ENCODE data around the gene APP.

Gene APP

DNA sequence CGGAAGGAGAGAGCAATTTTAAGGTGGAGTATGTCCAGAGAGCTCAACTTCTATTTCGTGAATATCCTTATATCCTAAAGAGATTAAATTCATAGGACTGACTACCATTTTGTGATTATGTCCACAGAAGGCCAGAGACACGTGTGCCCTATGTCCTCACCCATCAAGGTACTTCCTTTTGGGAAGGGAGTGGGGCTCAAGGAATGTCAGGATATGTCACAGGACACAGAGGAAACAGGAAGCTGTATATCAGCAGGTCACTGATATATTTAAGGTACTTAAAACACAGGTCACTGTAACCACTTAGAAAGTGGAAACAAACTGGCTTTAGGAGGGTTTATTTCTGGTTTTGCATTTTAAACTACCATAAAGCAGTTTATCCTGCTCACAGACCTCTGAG lies 184.6 kb downstream of the APP start:
- no peak for DNase-seq
- peaks cover 22% of the 10 kb centered on the region for H3K36me3 ChIP-seq
- H3K4me1 ChIP-seq: peaks cover 25% of the 10 kb centered on the region; the same call in 1 of the 2 replicates
- no peak overlapping the region for H3K4me3 ChIP-seq (ENCODE audit: low read depth, low read length)
- TF ChIP-seq, protein P1, sequence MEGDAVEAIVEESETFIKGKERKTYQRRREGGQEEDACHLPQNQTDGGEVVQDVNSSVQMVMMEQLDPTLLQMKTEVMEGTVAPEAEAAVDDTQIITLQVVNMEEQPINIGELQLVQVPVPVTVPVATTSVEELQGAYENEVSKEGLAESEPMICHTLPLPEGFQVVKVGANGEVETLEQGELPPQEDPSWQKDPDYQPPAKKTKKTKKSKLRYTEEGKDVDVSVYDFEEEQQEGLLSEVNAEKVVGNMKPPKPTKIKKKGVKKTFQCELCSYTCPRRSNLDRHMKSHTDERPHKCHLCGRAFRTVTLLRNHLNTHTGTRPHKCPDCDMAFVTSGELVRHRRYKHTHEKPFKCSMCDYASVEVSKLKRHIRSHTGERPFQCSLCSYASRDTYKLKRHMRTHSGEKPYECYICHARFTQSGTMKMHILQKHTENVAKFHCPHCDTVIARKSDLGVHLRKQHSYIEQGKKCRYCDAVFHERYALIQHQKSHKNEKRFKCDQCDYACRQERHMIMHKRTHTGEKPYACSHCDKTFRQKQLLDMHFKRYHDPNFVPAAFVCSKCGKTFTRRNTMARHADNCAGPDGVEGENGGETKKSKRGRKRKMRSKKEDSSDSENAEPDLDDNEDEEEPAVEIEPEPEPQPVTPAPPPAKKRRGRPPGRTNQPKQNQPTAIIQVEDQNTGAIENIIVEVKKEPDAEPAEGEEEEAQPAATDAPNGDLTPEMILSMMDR (IDR thresholded peaks at IDR 0.05; ENCODE audit: low read depth, low read length): no peak
- H3K27me3 ChIP-seq: no peaks in the 10 kb centered on the region
- H3K9me3 ChIP-seq: no peaks in the 10 kb centered on the region

DNA sequence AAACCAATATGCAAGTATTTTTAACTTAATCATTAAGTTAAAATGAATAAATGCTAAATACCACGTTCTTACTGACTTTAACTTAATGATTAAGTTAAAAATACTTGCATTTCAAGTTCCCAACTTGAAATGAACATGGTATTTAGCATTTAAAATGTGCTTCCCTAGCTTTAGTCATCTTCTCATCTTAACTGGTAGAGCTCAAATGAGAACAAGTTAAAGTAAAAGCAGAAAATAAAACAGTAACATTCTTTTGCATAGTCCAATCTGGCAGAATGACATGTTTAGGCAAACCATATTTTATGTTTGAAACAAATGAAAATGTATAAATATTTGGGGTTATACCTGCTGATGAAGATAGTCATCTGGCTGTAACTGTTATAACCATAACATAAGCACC lies 186.0 kb downstream of the APP start:
- no peaks in the 10 kb centered on the region for H3K9me3 ChIP-seq
- no peaks in the 10 kb centered on the region for H3K27me3 ChIP-seq
- peaks cover 32% of the 10 kb centered on the region for H3K36me3 ChIP-seq
- no peak for DNase-seq
- no peak overlapping the region for H3K4me3 ChIP-seq (ENCODE audit: low read depth, low read length)
- TF ChIP-seq, protein P1 (IDR thresholded peaks at IDR 0.05; ENCODE audit: low read depth, low read length): no peak
- H3K4me1 ChIP-seq: peaks cover 25% of the 10 kb centered on the region; the same call in 1 of the 2 replicates

DNA sequence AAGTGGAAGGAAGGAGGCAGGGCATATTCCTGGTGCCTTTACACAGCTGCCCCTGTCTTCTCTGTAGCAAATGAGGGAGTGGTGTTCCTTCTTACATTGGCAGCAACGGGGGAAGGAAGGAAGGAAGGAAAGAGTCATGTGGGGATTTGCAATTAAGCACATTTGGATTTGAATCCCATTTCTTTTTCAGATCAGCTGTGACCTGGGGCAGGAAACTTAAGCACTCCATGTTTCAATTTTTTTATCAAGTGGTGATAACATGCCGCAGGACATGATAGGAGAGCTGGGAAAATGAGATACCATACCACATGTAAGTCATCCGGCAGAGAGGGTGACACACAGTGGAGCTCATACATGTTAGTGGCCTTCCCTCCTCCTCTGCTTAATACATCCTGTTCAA lies 186.8 kb downstream of the APP start:
- Histone ChIP-seq H3K4me3 (ENCODE audit: low read depth, low read length) (no peak overlapping the region), H3K4me1 (peaks cover 25% of the 10 kb centered on the region; the same call in 1 of the 2 replicates), H3K9me3 (no peaks in the 10 kb centered on the region), H3K36me3 (peaks cover 28% of the 10 kb centered on the region), H3K27me3 (no peaks in the 10 kb centered on the region)
- TF ChIP-seq, protein P1 (IDR thresholded peaks at IDR 0.05; ENCODE audit: low read depth, low read length): no peak
- DNase-seq: peak; percentile 28

DNA sequence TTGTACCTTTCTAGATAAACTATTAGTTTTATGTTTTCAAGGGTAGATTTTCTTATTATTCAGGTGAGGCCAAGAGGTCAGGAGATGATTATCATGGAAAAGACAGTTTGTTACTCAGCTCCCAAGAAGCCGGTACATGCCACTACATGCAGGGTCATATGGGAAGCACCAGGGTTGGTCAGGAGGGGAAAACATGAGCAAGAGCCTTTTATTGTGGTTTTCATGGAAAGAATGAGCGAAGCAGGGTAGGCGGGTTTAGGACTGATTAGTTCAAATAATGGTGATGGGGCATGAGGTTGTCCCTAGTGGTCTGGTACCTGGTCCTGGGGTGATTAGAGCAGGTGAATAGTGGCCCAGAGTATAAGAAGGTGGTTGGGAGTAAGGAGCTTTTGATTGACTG lies 189.9 kb downstream of the APP start:
- H3K4me3 ChIP-seq (ENCODE audit: low read depth, low read length): no peak overlapping the region
- no peak for DNase-seq
- TF ChIP-seq, protein P1 (IDR thresholded peaks at IDR 0.05; ENCODE audit: low read depth, low read length): no peak
- H3K9me3 ChIP-seq: no peaks in the 10 kb centered on the region
- H3K4me1 ChIP-seq: peaks cover 25% of the 10 kb centered on the region; the same call in 1 of the 2 replicates
- H3K36me3 ChIP-seq: peaks cover 45% of the 10 kb centered on the region
- H3K27me3 ChIP-seq: no peaks in the 10 kb centered on the region

DNA sequence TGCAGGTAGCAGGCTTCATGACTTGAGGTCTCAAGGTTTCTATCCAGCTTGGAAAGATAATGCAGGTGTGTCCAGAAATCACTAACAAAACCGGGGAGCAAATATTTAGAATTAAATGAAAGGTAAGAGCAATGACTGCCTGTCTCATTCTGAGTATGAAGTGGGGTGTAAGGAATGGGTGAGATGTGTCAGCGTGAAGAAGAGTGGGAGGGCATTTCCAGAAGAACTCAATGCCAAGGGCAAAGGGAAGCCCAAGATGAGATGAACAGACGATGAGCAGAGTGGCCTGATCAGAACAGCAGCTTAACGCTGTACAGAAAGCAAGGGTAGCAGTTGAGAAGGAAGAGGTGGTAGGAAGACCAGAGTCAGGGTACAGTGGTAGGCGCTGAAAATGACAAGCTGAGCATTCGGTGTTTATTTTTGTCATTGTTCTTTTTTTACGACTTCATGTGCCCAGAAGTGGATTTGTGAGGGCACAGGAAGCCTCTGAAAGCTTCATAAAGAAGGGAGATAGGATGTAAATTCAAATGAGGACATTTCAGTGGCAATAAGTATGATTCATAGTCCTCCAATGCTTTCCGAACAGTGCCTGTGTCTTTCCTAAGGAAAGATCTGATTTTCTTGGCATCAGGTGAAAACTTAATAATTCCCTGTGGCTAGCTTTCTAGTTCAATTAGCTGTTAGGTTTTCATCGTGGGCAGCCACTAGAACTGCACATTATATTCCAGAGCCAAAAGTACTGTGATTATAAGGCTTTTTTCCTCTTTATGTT lies 190.5 kb downstream of the APP start:
- TF ChIP-seq, protein P1 (IDR thresholded peaks at IDR 0.05; ENCODE audit: low read depth, low read length): no peak
- Histone ChIP-seq H3K36me3 (peaks cover 52% of the 10 kb centered on the region), H3K9me3 (no peaks in the 10 kb centered on the region), H3K4me1 (peaks cover 23% of the 10 kb centered on the region; the same call in 1 of the 2 replicates), H3K4me3 (ENCODE audit: low read depth, low read length) (no peak overlapping the region), H3K27me3 (no peaks in the 10 kb centered on the region)
- no peak for DNase-seq

DNA sequence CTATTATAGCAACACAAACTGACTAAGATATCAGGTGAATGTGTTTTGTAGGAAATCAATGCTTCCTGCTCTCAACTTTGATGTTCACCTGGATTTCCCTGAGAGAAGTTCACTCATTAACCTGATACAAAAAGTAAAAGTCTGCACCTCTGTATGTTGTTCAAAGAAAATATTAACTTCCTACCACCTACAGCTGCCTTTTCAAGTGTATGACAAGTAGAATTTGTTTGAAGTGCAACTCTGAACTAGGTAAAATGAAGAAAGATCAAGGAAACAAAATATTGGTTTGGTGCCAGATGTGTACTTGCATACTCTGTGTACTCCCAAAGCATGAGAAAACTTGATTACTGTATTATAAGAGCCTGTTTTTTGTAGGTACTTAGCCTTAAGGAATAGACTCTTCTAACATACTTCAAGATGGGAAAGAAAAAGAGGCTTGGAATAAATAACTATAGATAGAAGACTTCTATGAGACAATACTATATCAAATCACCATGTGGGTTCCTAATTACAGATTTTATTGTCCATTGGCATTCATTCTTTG lies 193.4 kb downstream of the APP start:
- no peak for DNase-seq
- Histone ChIP-seq H3K9me3 (no peaks in the 10 kb centered on the region), H3K36me3 (peaks cover 65% of the 10 kb centered on the region), H3K4me3 (ENCODE audit: low read depth, low read length) (no peak overlapping the region), H3K4me1 (no peaks in the 10 kb centered on the region), H3K27me3 (no peaks in the 10 kb centered on the region)
- TF ChIP-seq, protein P1 (IDR thresholded peaks at IDR 0.05; ENCODE audit: low read depth, low read length): no peak
